NCI-H1092 (cell line): ENCODE results near the gene ITGA2.
"Not testable (repeated sequence)": the region's sequence is repeated elsewhere in the genome, so short reads cannot be mapped to it uniquely, and the experiment has no call there.

Source experiments
- DNase-seq: peaks from one replicate; lab custom pipeline; 2025; lab: John Stamatoyannopoulos, UW

The ITGA2 gene

DNA sequence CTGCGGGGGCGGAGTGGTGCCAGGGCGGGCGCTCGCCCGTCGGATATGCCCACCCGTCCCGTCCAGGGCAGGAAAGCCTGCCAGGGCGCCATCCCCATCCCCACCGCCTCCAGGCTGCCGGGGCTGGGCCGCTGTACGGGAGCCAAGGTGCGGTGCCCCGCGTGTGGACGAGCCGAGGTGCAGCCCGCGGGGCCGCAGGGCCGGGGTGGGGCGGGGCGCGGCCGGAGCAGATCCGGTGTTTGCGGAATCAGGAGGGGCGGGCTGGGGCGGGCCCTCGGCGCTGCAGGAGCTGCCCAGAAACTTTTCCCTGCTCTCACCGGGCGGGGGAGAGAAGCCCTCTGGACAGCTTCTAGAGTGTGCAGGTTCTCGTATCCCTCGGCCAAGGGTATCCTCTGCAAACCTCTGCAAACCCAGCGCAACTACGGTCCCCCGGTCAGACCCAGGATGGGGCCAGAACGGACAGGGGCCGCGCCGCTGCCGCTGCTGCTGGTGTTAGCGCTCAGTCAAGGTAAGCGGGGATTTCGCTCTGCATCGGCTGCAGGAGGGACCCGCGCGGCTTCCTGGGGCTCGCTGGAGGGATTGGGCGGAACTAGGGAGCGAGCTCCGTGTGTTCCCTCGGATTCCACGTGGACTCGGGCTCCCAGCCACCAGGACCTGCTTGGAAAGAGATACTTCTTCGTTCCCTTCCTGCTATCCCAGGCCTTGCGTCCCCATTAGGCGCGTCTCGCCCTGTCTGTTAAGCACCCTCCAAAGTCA, at the start of gene ITGA2:
TSS of gene ITGA2 (plus strand) at position 328 of the 756 bp plus-strand sequence. CDS start at position 445, 117 bp downstream.
- DNase-seq: no peak

DNA sequence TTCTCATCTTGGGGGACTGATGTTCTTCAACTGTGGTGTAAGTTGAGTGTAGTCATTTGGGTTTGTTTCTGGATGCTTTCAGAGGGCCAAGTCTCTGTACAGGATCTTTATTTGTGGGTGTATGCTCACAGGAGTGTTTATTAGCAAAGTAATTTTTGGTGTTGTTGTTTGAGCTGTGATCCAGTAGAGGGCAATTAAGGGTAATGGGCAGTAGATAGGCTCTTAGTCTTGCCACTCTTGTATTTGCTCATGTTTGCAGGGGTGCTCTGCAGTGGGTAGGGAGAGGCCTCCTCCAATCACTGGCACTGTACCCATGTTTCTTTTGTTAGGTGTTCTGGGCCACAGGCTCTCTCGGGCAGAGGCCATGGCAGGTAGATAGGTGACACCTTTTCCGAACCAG, 45.9 kb upstream of the ITGA2 start:
- DNase-seq: no peak

GRCh38 chr5:52943808-52944207, 45.3 kb upstream of the ITGA2 start:
- DNase-seq: no peak

- no peak for DNase-seq
Measured at GRCh38 chr5:52945040-52945439, 44.1 kb upstream of the ITGA2 start.

DNA sequence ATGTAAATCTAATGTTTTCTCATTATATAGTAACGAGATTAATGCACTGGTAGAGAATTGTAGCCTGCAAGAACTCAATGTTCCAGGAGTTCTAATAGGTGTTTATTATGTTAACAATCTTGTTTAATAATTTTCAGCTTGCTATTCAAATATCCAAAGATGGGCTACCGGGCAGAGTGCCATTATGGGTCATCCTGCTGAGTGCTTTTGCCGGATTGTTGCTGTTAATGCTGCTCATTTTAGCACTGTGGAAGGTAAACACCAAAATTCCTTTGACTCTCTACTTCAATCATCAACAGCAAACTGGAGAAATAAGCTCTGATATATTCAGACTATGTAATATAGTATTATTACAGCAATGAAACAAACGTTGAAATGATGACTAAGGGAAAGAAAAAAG, 41.9 kb upstream of the ITGA2 start:
- no peak for DNase-seq

- no peak for DNase-seq
Measured at GRCh38 chr5:52947851-52948250, 41.3 kb upstream of the ITGA2 start.

DNA sequence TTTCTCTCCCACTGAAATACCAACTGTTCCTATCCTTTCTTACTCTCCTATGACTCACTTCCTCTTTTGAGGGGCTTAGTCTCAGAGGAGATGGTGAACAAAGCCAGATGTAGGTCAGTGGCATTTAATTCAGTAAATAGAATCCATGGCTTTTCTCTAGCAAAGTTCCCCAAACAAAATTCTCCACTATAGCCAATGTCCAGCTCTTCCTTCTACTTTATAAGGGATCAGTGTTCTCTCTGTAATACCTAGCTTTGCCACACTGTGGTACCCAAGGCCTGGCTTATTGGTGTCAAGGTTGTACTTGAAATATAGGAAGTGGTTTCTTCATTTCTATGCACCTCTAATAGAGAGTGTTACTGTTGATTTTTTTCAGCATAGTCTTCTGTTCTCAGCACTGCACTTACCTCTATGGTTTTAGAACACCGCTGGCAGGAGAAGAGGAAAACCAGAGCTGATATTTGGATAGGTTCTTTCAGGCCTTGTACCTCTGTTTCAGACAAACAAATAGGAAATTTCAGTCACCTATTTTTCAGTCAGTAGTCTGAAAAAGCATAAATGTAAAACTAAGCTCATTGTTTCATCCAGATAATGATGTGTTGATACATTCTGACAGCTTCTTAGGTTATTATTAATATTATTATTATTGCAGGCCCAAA, 40.6 kb upstream of the ITGA2 start:
- DNase-seq: peak; percentile 2

GRCh38 chr5:52950686-52951085, 38.5 kb upstream of the ITGA2 start:
- DNase-seq: no peak

DNA sequence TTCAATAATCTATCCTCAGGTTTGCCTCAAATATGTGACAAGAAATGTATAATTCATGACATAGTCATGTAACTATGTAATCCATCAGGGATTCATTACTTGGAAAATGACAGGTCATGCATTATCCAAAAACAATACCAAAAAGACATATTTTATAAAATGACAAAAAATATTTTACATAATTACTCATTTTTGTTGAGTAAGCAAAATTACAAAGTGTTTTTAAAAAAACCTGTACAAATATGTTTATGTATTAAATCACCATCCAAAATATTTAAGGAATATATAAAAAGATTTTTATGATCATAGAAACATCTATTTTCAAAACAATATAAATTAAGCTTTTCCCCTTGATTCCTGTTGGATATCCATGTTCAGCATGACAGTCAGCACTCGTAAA, 36.7 kb upstream of the ITGA2 start:
- DNase-seq: no peak

DNA sequence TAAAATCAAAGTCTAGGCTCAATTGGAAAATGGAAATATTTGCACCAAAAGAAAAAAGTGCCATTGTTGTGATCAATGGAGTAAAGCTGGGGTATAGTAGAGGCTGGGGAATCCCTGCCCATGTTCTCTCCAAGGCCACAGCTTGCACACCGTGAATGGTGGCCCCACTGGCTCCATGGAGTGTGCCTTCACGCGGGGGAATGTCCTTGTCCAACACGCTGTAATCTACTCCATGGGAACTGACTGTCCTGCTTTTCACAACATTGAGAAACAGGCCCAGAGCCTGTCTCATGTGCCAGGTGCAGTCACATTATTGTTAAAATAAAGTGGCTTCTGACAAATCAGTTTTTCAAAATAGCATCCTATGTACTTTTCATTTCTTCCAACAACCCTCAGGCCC, 33.1 kb upstream of the ITGA2 start:
- DNase-seq: no peak

- no peak for DNase-seq
Measured at GRCh38 chr5:52956915-52957747, 32.0 kb upstream of the ITGA2 start.

DNA sequence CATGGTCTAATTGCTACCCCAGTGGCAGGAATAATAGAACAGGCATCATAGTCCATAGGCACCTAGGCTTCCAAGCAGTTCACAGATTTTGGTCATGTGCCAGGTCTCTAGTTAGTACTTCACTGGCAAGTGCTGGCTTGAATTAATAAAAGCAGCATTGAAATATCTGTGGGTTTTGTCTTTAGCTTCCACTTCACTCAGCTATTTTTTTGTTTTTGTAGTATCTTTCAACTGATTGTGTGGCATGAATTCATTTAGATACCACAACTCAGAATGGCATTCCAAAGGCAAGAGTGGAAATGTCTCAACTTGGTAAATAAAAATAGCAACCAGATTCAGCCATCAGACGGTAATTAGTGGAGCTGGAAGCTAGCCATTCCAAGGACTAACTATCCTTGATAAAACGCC, 27.9 kb upstream of the ITGA2 start:
- no peak for DNase-seq

- DNase-seq: no peak
Measured at GRCh38 chr5:52963636-52964035, 25.5 kb upstream of the ITGA2 start.

GRCh38 chr5:52964138-52964537, 25.0 kb upstream of the ITGA2 start:
- DNase-seq: no peak

DNA sequence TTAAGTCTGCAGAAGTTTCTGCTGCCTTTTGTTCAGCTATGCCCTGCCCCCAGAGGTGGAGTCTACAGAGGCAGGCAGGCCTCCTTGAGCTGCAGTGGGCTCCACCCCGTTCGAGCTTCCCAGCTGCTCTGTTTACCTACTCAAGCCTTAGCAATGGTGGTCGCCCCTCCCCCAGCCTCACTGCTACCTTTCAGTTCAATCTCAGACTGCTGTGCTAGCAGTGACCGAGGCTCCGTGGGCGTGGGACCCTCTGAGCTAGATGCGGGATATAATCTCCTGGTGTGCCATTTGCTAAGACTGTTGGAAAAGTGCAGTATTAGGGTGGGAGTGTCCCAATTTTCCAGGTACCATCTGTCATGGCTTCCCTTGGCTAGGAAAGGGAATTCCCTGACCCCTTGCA, 13.0 kb upstream of the ITGA2 start:
- not testable (repeated sequence) for DNase-seq

DNA sequence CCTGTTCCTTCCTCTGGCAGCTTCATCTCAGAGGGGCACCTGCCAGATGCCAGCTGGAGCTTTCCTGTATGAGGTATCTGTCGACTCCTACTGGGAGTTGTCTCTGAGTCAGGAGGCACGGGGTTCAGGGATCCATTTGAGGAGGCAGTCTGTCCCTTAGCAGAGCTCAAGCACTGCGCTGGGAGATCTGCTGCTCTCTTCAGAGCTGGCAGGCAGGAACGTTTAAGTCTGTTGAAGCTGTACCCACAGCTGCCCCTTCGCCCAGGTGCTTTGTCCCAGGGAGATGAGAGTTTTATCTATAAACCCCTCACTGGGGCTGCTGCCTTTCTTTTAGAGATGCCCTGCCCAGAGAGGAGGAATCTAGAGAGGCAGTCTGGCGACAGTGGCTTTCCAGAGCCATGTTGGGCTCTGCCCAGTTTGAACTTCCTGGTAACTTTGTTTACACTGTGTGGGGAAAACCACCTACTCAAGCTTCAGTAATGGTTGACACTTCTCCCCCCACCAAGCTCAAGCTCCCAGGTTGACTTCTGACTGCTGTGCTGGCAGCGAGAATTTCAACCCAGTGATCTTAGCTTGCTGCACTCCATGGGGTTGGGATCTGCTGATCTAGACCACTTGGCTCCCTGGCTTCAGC, 11.8 kb upstream of the ITGA2 start:
- DNase-seq: no peak

DNA sequence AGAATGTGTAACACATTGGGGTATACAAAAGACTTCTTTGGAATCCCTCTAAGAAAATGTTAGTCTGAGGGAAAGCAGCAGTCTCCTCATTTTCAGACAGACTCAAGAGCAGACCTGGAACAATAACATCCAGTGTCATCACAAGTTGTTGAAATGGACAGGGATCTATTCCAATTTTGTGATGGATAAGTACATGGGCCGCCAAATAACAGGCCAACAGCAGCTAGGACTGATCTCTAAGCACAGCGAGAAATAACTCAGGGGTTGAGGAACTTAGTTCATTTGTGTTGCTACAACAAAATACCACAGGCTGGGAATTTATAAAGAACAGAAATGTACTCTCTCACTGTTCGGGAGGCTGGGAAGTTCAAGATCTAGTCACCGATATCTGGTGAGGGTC, 7.6 kb upstream of the ITGA2 start:
- DNase-seq: no peak

GRCh38 chr5:52983731-52984636, 5.2 kb upstream of the ITGA2 start:
- DNase-seq: no peak

- DNase-seq: no peak
Measured at GRCh38 chr5:52985306-52985705, 3.8 kb upstream of the ITGA2 start.

GRCh38 chr5:52987711-52988331, 1.3 kb upstream of the ITGA2 start:
- DNase-seq: no peak
